ENCODE measurements around the gene ATP7B.
A peak's percentile ranks its signal among the peaks of the same experiment; 100 is the strongest.

The ATP7B gene

DNA sequence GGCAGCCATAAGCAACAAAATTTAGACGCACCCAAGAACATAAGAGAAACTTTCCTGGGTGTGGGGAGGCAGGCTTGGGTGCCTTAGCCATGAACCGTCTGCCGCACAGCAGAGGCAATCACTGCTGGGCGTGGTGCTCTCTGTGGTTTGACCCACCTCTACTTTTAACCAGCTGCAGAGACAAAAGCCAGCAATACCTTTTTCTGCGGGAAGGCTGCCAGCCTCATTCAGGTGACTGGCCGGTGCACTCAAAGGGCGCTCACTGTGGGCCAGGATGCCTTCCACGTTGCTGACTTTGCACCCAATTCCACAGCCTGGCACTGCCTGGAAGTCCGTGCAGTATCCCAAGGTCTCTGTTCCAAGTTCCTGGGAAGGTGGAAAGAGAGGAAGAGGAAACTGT is 69.1 kb downstream of the ATP7B start:
- peak in 1 of 2 donors; percentile 51 for DNase-seq

DNA sequence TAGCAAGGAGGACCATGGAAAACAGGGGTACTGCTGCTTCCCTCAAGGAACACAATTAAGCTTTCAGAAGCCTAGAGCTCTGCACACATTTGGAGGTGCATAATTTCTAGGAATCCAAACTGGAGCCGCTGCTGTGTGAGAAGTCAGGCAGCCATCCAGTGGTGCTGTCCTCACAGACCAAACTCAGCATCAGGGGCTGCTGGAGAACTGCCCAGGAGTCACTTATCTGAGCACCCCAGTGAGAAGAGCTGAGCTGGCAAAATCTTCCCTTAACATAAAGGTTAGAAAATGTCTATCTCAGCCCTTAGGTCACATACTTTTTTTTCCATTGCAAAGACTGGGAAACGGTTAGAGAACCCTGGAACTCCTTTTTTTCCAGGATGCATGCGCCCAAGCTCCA is 72.8 kb downstream of the ATP7B start:
- DNase-seq: no peak

DNA sequence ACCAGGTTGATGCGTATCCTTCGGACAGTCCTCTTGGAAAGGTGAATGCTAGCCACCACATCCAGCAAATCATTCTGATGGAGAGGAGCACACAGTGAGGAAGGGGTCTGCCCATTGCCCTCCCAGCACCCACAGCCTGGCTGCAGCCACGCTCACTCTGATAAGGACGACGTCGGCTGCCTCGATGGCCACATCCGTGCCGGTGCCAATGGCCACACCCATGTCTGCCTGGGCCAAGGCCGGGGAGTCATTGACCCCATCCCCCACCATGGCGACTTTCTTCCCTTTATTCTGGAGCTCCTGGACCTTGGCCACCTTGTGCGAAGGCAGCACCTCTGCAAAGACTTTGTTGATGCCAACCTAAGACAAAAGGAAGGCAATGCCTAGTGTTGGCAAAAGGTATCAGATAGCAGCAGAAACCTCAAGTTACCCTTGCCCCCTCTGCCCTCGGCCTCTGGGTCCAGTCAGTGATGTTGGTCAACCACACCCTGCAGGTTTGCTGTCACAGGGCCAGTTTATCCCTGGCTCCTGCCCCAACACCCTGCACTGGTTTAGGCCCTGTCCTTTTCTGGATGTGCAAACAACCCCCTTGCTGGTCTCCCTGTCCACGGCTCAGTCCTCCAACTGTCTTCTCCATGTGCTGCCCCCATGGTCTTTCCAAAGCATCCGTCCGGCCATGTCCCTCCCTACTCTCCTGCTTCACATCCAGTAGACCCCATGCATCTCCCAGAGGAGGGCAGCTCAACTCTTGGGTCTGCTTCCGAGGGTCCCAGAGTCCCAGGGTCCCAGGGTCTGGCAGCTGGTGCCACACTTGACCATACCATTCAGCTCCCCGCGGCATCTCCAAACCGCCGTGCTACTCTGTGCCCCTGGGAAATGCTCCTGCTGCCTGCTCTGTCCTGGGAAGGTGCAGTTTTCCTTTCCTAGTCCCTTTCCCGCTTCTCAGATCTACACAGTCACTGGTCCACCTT is 73.6 kb downstream of the ATP7B start:
- no peak for DNase-seq

DNA sequence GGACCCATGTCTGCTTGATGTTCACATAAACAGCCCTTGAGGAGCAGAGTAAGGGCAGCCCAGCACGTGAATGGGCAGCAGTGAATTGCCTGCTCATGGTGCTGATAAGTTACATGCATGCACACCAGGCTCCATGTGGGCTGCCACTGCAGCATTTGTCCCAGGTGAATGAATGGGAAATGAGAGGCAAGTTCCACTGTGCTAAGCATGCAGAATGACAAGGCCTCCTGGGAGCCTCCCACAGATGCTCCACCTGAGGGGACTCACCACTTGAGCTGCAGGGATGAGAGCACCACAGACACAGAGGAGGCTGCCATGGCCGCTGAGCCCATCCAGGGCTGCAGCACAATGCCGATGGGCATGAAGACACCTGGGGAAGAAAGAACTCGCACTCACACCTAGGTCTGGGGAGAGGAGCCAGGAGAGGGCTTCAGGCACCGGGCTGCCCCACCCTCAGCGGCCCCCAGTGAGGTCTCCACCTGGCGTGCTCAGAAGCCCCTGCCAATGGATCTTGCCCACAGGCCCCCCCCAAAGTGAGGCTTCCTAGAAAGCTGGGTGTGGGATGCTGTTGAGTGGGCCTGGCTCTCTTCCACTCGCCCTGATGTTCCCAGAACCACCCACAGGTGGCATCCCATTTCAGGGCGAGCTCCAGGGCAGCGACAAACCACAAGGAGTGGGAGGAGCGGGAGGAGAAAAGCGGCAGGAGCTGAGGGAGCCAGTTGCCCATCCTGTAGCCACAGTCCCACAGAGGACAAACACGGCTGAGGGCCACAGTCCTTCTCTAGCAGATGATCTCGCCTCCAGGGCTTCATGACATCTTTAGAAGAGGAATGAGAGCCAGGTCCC is 75.7 kb downstream of the ATP7B start:
- DNase-seq: no peak

DNA sequence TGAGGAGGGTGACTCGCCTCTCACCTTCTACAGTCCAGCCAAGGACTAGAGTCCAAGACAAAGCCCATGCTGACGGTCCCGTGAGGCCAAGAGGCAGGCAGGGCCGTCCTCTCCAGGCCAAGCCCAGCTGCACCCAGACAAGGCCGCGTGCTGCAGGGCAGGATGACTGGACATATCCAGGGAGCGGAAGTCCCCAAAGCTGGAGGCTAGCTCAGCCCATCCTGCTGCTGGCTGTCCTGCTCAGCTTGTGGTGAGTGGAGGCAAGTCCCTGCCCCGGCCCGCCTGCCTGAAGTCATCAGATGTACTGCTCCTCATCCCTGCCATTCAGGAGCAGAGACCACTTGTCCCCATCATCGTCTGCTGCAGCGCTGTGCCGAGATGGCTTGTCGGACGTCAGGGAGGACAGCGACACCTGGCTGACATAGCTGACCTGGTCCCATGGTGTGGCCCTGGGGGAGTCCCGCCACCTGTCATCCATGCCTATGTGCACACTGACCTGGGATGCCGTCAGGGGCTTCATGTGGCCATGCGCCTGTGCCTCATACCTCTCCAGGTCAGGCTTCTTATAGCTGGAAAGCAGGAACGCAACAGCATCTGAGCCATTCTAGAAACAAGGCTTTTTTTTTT is 76.7 kb downstream of the ATP7B start:
- no peak for DNase-seq

DNA sequence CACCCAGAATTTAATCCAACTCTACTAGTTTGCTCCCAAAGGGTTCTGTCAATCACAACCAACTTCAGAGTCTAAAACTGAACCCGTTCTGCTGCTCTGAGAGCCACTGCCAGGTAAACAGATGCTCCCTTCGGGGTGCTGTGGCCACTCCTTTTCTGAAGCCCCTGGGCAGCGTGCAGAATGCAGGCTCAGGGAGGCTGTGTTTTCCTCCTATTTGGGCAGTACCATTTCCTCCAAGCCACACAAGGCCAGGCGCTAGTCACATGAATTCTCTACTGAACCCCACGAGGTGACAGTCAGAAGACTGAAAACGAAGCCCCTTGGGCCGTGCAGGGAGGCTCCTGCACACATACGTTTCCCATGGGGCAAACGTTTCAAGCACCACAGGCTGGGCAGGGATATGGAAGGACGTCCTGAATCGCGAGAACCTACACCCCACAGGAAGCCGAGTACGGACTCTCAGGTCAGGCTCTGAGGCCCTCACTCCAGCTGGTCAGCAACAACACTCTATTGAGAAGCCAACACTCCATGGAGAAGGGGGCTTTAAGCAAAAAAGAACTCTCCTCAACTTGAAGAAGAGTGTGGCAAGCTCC is 77.7 kb downstream of the ATP7B start:
- no peak for DNase-seq

DNA sequence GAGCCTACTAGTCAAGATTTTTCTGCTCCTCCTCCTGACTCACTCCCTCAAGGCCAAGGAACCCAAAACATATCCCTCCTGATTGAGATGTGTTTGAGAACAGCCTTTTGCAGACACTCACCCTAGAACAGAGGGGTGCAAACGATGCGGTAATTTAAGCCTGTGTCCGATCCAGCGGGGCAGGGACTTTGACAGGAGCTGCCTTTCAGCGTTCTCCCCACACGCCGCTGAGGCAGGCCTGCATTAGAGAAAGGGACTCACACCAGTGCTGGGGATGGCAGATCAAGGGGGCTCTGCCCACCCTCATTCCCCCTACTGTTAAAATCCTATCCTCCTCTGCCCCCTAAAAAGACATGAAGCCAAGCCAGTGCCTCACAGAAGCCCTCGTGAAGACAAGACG is 79.0 kb downstream of the ATP7B start:
- DNase-seq: no peak

DNA sequence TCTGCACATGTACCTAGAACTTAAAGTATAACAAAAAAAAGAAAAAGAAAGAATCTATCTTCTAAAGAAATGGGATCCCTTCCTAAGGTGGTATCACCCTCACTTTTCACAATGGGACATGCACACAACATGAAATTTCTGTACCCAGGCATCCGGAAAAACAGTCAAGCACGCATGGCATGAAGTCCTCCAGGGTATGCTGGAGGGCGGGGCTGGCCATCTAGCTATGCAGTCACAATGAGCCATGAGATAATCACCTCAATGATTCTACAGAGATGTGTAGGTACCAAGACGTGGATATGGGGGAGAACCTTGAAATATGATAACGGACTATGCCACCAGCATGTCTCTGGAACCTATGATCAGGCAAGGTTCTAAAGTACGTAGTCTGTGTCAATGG is 79.6 kb downstream of the ATP7B start:
- DNase-seq: no peak

DNA sequence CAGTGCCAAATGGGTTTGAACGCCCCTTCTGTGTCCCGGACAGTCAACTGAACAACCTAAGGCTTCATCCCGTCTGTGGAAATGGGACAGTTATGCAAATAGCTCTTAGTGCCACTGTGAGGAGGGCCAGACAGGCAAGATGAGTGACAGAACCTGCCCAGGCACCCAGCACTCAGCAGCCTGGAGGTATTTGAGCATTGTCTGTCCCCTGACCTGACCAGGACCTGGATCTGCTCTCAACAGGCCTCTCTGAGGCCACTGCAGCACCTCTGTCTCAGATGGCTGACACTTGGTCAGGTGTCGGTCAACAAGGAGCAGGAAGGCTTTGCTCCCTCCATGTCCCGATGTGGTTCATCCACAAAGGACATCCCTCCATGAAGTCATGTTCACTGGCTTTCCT is 81.6 kb downstream of the ATP7B start:
- DNase-seq: no peak

DNA sequence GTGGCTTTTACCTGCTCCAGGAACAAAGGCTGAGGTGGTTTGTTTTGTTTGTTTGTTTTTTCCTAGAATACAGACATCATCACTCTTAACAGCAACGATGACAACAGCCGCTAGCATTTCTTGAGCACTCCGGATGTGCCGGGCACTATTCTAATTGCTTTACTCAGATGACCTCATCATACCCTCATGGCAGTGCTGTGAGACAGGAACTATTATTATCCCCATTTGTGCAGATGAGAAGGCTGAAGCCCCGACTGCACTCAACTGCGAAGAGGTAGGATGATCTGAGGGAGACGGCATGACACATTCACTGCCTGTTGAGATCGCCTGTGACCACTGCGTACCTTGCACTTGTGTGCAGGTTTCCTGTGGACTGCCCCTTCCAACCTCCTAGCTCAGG is 83.0 kb downstream of the ATP7B start:
- DNase-seq: no peak

DNA sequence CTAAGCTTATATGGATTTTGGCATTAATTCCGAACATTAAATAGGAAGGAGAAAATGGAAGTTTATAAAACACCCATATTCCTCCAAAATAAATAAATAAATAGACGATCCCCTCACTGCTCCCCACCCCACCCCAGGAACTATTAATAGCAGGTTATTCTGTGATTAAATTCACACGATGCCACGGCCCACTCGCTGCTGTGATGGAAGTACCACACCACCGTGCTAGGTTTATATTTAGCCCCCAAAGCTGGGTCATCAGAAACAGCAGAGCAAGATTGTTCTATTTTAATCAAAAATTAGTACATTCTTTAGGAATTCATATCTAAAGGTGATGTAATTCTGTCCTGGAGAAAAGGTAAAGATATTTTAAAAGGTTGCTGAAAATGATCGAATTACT is 84.1 kb downstream of the ATP7B start:
- DNase-seq: no peak

DNA sequence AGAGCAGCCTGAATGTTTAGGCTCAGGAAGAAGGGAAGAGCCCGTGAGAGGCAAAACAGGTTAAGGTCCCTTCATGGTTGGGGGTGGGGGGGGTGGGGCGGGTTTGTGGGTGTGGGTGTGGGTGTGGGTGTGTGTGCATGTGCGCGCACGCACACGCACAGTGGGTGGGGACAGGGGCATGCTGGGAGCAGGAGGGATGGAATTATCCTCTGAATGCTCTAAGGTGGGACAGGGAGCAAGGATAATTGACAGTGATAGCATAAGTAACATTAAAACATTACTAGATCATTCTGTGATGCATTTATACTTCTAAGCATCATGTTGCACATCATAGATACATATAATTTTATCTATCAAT is 84.7 kb downstream of the ATP7B start:
- no peak for DNase-seq

DNA sequence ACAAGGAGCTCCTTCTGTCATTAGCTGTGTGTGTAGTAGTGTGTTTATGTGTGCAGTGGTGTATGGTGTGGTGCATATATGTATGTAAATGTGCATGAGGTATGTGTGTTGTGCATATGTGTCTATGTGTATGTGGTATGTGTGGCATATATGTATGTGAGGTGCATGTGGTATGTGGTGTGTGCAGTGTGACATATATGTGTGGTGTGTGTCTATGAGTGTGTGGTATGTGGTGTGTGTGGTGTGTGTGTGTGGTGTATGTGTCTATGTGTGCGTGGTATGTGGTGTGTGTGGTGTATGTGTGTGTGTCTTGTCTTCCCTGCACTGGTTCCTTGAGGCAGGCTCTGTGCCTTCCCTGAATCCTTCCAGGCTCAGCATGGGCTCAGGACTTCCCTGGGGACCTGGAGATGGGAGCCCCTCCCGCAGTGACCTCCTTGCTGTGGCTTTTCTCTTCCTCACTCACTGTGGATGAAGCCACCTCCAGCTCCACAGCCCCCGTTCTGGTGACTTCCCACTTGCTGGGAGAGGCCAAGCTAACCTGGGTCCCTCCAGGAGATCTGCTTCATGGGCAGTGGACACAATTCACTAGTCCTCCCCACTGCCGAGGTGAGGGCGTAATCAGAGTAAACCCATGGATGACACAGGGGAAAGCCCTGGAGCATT is 85.3 kb downstream of the ATP7B start:
- DNase-seq: no peak

DNA sequence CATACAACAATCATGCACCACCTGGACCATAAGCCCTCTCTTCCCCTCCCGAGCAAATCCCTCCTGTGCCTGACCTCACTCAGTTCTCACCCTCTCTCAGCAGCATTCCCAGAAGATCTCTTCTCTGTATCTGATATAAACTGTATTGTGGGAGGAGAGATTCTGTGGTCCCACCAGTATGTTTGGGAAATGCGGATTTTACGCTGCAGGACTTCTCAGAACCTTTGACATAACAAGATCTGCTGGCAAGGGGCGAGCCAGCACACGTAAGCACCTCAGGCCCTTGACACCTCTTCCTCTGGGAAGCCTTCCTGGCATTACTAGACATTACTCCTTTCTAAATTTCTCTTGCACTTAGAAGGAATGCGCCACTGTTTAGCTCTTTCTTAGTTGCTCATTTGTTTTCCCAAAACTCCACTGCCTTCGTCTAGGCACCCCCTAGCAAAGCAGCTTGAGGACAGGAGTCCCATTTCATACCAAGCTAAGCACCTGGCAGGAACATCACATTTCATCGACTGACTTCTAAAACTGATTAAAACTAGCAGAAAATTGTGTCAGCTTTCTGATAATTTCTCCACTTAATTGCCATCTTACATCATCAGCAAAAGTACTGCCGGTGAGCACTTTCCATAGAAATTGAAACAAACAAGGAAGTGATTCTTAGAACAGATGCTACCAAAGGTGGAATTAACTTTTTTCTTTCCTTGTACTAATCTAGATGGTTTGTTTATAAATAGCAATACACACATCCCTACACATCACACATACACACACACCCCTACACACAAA is 86.3 kb downstream of the ATP7B start:
- DNase-seq: no peak

DNA sequence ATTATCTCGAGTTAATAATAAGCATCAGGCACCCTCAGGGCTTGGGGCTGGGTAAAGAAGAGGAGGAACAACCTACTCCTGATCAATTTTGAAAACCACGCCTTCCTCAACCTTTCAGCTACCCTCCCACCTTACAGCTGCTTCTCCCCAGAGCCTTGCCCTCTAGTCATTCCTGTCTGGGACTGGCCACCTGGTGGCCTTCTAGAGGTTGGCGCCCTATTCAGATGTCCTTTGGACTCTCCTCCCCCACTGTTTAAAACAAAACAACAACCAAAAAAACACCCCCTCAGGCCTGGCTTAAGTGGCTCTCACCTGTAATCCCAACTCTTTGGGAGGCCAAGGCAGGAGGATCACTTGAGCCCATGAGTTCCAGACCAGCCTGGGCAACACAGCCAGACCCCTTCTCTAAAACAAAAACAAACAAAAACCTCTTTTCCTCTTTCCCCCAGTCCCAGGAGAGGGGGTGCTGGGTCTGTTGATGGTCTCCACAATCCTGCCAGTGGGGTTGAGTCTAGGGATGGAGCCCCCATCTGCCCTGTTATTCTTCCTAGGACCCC is 87.2 kb downstream of the ATP7B start:
- no peak for DNase-seq

DNA sequence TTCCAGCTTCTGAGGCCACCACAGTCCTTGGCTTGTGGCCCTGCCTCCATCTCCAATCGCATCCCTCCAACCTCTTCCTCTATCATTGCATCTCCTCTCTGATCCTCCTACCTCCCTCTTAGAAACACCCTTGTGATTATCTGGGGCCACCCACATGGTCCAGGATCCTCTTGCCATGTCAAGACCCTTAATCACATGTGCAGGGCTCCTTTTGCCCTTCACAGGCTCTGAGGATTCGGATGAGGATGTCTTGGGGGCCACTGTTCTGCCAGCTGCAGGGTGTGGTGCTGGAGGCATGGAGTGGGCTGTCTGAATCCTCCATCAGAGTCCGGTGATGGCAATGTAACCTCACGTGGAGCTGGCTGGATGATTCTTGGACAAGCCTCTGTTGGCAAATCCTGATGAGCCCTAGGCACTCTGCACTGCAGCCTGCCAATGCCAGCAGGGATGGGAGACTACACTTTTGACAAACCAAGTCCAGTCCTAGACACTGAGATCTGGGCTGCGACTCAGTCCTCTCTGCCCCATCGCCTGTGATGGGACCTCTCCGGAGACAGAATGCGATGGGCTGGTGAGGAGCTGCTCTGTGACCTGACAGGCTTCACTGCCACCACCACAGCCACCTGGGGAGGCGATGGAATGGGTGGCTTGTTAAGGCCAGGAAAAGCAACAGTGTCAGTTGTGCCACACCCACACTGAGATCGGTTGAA is 88.3 kb downstream of the ATP7B start:
- no peak for DNase-seq

DNA sequence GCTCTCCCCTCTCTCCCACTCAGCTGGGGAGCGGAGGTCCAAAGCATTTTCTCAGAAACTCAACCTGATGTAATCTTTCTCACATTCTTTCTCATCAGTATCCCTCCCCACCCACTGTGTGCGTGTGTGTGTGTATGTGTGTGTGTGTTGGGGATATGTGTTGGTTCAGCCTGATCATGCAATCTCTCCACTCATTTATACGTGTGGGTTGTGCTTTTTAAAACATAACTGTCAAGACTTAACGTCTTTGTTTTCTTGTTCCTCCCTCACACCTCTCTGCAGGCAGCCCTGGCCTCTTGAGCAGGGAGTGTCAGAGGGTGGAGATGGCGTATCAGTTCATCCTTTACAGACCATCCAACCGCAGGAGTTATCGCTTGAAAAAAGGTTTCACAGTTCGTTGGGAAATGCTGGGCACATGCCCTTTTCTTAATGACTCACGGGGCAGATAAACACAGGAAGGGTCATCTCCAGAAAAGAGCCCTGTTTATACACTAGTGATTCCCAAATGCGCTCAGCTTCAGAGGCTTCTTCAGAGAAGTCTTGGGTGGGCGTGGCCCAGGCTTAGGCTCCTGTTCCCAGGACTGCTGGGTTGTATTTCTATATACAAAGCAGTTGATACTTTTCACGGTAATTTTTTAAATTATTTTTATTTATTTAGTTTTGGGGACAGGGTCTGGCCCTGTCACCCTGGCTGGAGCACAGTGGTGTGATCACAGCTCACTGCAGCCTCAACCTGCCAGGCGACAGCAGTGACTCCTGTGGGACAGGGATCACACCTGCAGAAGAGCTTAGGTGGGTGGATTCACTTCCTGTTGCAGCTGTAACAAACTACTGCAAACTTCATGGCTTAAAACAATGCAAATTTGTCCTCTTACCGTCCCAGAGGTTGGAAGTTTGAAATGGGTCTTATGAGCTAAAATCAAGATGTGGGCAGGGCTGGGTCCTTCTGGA is 89.2 kb downstream of the ATP7B start:
- DNase-seq: no peak

DNA sequence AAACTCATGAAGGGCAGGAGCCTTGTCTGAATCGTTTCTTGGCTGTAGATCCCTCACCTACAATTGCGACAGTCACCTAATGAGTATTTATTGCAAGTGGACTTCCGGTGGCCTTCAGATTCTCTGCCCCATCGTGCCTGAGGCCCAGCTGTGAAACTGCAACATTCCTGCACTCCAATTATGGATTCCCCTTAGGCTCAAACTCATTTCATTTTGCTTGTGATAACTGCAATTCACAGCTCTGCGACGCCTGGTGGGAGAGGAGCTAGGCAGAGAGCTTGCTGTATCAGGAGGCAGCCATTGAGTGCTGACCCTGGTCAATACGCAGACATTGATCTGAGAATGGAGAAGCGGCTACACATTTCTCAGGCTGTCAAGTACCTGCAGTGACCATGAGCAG is 90.5 kb downstream of the ATP7B start:
- no peak for DNase-seq

DNA sequence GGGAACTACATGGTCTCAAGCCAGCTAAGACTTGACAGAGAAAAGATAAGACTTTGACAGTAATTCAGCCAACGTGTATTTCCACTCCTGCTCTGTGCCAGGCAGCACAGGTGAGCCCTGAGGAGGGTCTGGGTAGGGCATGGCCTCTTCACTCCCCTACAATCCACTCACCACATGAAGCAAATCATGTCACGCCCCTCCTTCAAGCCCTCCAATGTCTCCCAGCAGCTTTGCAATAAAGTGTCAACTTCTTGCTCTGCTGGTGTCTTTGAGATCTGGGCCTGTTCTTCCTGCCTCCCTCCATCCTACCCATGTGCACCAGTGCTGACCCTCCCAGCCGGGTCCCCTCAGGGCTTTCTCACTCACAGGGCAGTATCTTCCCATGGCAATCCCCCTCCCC is 91.0 kb downstream of the ATP7B start:
- DNase-seq: no peak

DNA sequence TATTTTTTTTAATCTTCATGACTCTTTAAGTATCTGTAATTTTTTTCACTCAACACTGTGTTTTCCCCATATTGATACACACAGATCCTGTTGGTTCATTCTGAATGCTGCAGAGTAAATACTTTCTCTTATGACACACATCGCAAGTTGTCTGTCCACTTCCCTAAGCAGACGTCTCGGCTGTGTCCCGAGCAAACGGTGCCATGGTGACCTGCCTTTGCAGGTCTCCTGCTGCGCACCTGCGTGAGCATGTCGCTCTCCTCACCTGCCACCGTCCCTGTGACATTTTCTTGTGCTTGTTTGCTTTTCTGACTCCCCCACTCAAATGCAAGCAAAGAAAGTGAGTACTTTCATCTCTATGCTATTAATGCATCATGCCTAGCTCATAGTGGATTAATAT is 91.7 kb downstream of the ATP7B start:
- no peak for DNase-seq
